Right renal pelvis (tissue), 4 donors: ENCODE data around the gene SLC2A5. TPM values are rescaled to one million over a fixed set of nuclear protein-coding genes. Genes with fewer than 3 reads are reported as not detected.

Source experiments
- polyA plus RNA-seq, 4 donors: library from polyadenylated mRNA; unstranded; fragments of 120-200 nt; gene quantifications; one replicate each; pipeline ENCODE4 v1.2.1, GENCODE V29; 2013; ENCODE audit not compliant: insufficient read length in 4 of 4

Gene SLC2A5
- polyA plus RNA-seq, 4 donors, result 0.64 to 1.8 (median 0.82) TPM

Other genes with a start within 250 kb of the SLC2A5 start
- 100 to 1,000 TPM; 831 to 985 (median 881) TPM for gene ENO1, start 190.9 kb downstream of the SLC2A5 start, polyA plus RNA-seq
- gene CA6, start 123.8 kb downstream of the SLC2A5 start, polyA plus RNA-seq, result under 1 TPM in 1 of 4 donors, not detected in 3; 0.05 TPM
- not detected for gene SLC2A7, start 43.2 kb downstream of the SLC2A5 start, polyA plus RNA-seq
- 1 to 10 TPM; 1.3 to 2.2 (median 1.7) TPM for gene GPR157, start 59.5 kb upstream of the SLC2A5 start, polyA plus RNA-seq
- gene H6PD, start 165.1 kb upstream of the SLC2A5 start, polyA plus RNA-seq, result 10 to 100 TPM; 36.7 to 43.1 (median 40.0) TPM
- gene SPSB1, start 223.3 kb upstream of the SLC2A5 start, polyA plus RNA-seq, result 10 to 100 TPM; 11.6 to 14.5 (median 12.6) TPM